ENCODE measurements around the gene ZBTB18.
"Not testable (repeated sequence)": the region's sequence is repeated elsewhere in the genome, so short reads cannot be mapped to it uniquely, and the experiment has no call there.

The ZBTB18 gene

DNA sequence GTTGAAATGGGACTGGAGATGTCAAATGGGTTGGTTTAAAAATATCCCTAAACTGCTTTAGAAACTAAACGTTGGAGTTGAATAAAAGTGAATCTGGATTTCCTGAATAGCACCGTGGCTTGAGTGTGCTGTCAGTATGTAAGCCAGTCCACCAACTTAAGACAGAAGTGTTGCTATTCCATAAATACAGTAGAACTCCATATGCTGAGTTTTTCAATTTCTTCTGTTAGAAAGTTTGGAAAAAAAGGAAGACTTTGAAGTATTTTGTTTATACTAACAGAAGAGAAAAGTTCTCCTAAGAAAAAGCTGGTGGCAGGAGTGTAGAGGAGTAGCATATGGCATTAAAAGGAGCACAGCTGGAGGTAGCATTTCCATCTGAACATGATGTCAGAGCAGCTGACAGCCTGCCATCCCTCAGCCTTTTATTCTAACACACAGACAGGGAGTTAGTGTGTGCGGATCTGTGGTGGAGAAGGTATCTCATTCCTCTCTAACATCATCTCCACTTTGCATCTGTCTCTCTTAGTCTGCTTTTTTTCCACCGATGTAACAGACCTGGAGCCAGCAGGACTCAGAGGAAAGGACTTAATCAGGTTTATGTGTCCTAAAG, at the start of gene ZBTB18:
ZBTB18 (plus strand) TSS at position 449 of the 610 bp plus-strand sequence; CDS start at position 598, 149 bp downstream.
- peak; percentile 18 for DNase-seq (ENCODE audit: low spot score)

DNA sequence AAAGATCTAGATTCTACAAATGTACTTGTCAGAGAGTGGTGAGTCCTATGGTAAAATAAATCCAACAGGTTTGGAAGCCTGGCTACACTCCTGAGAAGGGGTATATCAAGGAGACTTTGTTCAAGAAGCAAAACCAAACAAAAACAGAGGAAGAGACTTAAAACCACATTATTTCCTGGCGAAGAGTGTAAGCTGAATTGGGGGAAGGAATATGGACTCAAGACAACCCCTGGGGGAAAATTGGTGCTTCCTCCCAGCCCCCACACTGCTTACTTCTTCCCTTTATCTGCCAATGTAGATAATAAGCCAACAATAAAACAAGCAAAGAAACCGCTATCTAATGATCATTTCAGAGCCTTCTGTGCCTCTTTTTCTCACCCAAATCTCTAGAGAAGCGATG, 48.4 kb upstream of the ZBTB18 start:
- no peak for DNase-seq (ENCODE audit: low spot score)

DNA sequence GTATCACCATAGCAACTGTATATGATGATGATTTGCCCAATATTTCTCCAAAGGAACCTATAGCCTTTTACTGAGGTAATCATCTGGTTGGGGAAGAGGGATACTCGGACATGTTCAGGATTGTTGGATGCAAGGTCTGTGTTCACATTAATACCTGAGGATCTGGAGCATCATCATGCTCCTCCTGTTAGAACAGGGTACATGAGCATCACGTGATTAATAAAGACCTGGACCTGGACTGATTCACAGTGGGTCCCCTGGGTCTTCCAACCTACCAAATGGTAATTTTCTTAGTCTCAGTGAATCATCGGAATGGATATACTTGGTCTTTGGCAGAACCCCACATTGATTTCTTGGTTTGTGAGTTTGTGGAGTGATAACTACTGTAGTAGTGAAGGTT, 45.6 kb upstream of the ZBTB18 start:
- no peak for DNase-seq (ENCODE audit: low spot score)

DNA sequence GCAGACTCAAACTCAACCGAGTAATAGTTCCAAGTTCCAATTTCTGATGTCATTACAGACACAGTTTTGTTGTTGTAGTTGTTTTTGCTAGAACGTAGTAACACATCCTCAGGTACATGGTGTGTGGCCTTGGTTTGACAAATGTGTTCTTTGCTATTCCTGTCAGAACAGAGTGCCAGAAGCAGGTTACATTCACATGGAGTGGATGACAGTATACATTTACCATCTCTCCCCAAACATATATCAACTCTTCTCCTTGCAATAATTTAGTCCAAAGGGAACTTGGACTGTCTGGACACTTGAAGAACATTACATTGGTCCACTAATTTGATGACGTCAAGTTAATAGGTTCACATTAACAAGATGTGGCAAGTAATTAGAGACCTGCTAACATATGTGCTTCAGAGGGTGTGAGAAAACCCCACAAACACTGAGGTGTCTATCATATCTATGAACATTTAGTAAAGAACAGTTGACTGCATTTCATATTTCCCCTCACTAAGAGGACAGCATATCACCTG, 44.6 kb upstream of the ZBTB18 start:
- no peak for DNase-seq (ENCODE audit: low spot score)

DNA sequence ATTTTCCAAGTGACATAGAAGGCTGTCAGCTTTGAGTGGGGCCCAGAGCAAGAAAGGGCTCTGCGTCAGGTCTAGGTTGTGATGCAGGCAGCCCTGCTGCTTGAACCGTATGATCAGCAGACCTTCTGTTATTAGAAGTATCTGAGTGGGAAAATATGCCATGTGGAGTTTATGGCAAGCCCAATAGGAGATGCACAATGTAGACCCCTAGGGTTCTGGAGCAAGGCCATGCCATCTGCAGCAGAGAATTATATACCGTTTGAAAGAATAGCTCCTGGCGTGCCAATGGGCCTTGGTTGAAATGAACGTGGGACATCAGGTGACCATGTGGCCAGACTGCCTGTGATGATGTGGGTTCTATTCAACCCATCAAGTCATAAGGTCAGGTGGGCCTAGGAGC, 44.1 kb upstream of the ZBTB18 start:
- DNase-seq (ENCODE audit: low spot score) = no peak

DNA sequence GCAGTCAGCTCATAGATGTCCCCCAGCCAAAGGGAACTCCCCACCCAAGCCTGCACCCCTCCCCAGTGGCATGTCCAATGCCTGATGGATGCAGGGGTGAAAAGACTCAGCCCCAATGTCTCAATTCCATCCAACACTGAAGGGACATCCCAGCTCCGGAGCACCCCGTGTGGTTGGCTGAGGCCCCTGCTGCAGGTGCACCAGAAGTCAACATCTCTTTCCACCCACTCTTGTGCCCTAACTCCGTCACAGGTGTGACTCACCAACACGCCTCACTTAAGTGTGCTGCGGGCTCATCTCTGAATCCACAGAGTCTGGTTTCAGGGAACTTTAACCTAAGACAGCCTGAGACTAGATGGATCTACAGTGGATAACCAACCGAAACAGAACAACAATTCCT, 40.9 kb upstream of the ZBTB18 start:
- DNase-seq (ENCODE audit: low spot score) = no peak

DNA sequence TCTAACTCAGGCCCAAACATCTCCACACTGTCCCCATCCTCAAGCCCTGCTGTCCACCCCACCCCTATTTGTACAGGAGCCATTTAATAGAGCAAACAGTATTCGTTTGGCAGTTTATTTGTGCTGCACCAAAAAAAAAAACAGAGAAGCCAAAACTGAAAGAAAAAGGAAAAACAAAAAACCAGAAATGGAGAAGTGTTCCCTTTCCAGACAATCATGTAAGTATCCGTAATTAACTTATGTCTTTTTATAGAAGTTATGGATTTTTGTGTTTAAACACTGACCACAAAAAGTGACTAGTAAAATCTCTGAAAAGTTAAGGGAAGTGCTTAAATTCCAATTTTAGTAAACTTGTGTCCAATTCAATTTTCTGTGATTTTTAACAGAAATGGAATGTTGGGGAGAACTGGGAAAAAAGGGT, 40.4 kb upstream of the ZBTB18 start:
- no peak for DNase-seq (ENCODE audit: low spot score)

DNA sequence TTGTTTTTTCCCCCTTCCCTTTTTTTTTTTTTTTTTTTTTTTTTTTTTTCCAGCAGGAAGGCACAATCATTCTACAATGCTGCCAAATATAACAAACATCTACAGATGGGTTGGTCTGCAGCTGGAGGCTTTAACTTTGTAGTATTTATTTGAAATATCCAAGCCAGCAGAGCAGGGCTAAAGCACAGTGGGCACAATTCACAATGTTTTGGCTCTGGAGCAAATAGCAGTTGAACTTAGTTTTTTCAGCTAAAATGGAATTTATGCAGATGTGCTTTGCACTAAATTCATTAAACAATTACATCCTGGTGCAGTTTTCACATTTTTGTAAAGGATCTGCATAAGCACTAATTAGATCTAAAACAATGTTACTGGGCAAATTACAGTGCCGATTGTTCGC, 39.8 kb upstream of the ZBTB18 start:
- DNase-seq (ENCODE audit: low spot score) = no peak

DNA sequence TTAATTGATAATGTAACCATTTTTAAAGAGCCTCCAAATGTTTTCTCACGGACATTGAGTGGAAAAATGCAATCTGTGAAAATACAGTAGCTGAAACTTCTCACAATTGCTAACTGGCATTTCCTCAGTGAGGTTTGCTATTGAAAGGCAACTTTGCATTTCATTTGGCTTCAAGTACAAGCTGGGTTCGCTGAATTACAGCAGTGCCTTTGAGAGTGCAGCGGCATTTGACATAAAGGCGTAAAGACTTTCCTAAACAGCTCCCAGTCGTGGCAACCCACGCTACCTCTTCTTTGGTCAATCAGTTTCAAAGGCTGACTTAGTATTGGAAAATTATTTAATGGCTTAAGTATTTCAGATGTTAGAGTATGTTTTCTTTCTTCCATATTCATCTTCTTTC, 39.3 kb upstream of the ZBTB18 start:
- no peak for DNase-seq (ENCODE audit: low spot score)

DNA sequence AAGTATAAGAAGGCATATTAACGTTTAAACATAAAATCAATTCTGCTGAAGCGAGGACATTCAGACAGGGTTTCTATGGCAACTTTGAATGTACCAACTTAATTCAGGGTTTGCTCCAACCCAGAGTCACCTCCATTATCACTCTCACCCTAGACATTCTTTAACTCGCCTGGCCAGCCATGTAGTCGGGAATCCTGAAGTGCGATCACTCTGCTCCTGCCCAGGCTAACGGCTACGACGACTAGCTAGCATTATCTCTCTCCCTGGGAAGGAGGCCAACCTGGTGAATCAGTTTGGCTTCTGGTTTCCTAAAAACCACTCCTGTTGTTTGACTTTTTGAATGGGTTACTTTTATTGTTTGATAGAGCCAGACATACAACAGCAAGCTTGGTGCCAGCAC, 38.9 kb upstream of the ZBTB18 start:
- no peak for DNase-seq (ENCODE audit: low spot score)

DNA sequence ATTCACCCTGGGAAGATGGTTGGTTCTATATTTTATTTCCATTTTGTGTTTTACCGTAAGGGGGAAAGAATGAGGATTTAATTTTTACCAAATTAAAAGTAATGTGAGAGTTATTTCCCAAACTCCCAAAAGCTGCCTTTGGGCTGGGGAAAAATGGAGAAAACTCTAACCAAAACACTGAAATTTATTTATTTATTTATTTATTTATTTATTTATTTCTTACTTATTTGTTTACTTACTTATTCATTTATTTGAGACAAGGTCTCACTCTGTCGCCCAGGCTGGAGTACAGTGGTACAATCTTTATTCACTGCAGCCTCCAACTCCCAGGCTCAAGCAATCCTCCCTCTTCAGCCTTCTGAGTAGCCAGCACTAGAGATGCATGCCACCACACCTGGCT, 38.0 kb upstream of the ZBTB18 start:
- DNase-seq (ENCODE audit: low spot score) = no peak

DNA sequence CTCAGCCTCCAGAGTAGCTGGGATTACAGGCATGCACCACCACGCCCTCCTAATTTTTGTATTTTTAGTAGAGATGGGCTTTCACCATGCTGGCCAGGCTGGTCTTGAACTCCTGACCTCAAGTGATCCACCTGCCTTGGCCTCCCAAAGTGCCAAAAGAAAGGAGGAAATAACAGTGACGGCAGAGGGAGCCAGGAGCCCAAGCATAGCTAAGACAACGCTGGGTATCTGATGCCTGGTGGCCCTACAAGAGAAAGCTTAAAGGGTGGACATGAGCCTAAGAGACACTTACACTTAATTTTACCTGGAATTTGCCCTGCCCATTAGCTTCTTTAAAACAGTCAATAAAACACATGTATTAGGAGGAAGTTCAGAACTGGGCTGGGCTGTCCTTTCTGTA, 36.2 kb upstream of the ZBTB18 start:
- not testable (repeated sequence) for DNase-seq (ENCODE audit: low spot score)

DNA sequence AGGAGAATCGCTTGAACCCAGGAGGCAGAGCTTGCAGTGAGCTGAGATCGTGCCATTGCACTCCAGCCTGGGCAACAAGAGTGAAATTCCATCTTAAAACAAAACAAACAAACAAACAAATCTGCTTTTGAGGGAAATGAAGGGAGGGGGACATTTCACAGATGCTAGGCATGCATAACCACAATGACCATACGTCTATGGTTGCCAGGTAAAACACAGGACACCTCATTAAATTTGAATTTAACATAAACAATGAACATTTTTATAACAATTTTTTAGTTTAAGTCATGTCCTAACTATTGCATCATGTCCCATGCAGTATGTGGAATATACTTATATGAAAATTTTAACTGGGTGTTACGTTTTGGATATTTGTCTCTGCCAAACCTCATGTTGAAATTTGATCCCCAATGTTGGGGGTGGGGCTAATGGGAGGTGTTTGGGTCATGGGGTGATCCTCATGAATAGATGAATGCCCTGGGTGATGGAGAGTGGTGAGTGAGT, 31.0 kb upstream of the ZBTB18 start:
- DNase-seq (ENCODE audit: low spot score) = no peak

DNA sequence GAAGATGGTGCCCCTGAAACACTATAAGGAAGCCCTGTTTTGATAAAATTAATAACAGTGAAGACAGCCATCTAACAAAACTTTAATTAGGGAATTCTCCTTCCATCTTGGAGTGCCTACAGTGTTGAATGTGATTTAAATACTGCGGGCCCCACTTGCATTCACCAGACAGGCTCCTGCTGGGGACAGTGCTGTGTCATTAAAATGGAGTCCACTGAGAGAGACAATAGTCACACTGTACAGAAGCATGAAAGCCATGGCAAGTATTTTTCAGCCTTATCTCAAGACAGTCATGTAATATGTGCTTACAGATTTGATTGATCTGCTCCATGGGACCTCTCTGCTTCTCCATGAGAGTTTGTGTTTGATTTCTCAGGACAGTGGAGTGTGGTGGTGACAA, 29.7 kb upstream of the ZBTB18 start:
- no peak for DNase-seq (ENCODE audit: low spot score)

DNA sequence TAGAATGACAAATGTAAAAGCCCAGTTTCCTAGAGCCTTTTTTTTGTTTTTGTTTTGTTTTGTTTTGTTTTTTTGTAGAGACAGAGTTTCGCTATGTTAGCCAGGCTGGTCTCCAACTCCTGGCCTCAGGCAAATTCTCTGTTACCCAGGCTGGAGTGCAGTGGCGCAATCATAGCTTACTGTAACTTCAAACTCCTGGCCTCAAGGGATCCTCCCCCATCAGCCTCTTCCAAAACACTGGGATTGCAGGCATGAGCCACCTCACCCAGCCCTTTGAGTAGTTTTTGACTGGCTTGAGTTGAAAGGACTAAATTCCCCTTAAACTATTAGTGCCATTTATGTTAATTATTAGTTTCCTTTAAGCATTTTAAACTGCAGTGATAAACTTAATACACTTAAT, 28.8 kb upstream of the ZBTB18 start:
- no peak for DNase-seq (ENCODE audit: low spot score)

DNA sequence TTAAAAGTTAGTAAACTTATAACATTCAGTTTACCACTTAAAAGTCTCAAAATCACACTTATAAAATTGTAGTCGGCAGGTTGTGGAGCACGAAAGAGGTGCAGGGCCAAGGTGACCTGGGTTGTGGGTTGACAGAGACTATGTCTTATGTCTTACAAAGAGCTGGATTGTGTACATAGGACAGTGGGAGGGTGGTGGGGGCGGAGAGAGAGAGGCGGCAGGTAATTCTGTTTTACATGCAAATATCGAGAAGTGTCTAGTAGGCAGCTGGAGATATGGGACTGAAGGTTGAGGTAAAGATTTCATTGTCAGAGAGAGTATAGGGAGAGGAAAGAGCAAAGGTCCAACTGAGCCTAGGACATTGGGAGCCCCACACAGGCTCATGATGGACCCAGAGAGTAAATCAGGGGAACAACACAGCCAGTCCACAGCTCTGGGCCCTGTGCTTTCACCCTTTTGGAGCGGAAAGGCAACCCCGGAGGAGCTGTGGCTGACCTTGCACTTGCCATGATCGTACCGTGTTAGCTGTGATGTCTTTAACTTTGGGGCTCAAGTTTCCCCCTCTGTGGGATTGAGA, 28.1 kb upstream of the ZBTB18 start:
- DNase-seq (ENCODE audit: low spot score) = no peak

DNA sequence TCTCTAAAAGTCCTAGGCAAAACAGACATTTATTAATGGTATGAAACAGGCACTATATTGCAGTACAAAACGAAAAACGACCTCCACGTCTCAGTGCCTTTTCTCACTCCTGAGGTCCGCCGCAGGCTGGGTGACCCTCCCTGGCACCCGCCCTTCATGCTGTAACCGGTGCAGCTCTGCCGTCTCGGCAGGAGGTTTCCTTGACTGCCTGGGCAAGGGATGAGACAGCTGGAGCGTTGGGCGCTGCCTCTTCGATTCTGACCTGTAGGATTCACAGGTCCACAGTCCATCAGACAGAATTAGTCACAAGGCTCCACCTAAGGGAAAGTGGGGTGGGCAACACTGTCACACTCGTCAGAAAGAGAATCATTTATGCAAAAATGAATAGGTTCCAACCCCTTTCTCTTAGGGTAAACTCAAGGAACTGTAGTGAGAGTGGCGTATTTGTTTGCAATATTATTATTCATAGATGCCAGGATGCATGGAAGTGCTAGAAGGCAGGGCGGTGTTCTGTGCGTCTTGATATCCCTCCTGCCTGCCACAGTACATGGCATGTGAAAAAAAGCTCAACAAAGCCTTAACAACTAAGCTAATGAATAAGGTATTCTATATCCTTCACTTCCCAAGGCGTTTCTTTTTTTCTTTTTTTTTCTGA, 23.5 kb upstream of the ZBTB18 start:
- no peak for DNase-seq (ENCODE audit: low spot score)

DNA sequence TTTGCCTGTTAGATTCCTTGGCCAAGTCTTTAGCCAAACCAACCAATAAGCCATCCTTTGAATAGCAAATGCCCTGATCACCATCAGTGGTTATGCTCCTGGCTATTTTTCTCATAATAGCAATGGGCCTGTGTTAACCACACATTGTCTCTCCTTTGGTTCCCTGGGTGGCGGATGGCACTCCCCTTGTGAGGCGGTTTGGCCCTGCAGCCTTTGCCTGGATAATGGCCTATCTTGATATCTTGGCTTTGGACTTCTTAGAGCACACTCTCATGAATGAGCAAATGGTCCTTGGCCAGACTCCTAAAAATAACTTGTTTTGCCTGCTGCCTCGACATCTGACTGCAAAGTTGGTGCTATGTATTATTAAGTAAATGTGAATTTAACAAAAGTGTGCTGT, 22.4 kb upstream of the ZBTB18 start:
- DNase-seq (ENCODE audit: low spot score) = no peak

DNA sequence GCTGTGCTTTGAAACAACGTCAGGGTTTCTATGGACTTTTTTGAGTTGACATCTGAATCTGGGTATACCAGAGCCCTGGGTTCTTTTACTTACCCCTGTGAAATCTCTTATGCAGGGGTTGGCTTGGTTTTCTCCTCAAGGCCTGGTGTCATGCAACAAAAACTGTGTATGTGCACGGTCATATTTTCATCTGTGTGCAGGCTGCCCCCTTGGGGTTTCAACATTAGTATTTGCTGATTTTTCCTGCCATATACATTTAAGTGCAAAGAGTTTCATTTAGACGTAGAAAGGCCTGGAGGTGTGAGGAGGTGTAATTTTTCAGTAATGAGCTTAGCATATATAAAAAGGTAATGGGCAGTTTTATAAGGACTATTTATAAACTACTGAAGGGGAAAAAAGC, 22.0 kb upstream of the ZBTB18 start:
- DNase-seq (ENCODE audit: low spot score) = no peak

DNA sequence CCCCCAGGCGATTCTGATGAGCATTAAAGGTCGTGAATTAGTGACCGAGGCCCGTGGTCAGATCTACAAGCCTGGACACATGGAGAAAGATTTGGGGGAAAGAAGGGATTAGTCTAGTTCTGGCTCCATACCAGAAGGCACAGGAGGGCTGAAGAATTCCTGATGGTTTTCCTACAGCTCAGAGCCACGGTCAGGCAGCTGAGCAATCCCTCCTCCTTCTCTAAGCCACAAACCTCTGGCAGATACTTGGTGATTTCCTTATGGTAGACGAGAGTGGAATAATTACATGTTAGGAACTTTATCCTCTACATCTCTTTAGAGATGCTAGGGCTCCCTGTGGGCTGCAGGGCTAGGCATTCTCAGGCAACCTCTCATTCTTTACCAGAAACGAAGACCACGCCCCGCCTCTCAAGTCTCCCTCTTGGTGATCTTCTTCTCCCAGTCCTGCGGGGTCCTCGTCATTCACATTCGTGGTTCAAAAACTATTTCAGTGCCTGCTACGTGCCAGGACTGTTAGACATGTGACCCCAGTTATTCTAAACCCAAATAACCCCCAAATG, 20.5 kb upstream of the ZBTB18 start:
- no peak for DNase-seq (ENCODE audit: low spot score)

DNA sequence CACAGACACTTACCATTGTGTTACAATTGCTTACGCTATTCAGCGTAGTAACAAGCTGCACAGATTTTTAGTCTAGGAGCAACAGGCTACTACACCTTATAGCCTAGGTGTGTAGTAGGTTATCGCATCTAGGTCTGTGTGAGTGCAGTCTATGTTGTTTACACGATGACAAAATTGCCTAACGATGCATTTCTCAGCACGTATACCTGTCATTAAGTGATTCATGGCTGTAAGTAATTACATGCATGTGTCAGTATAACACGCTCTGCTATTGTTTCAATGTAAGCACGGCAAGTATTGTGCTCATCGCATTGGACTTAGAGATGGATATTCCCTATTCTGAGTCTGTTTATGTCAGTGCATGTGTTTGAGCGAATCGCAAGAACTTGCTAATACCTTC, 15.7 kb upstream of the ZBTB18 start:
- DNase-seq (ENCODE audit: low spot score) = no peak

DNA sequence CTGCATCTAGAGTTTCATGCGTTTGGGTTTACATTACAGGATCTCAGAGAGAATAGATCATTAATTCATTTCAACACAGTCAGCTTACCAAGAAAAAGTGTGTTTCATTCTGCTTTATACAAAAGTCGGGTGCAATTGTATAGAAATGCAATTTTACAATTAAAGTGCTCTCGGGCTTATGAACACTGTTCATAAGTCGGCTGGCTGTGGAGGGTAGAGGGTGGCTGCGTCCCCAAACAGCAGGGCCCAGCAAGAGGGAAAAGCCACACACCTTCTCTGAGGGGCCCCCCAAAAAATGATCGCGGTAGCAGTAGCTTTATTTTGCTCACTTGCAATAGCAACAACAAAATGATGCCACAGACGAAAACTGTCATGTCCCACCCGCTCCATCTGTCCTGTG, 13.8 kb upstream of the ZBTB18 start:
- no peak for DNase-seq (ENCODE audit: low spot score)

DNA sequence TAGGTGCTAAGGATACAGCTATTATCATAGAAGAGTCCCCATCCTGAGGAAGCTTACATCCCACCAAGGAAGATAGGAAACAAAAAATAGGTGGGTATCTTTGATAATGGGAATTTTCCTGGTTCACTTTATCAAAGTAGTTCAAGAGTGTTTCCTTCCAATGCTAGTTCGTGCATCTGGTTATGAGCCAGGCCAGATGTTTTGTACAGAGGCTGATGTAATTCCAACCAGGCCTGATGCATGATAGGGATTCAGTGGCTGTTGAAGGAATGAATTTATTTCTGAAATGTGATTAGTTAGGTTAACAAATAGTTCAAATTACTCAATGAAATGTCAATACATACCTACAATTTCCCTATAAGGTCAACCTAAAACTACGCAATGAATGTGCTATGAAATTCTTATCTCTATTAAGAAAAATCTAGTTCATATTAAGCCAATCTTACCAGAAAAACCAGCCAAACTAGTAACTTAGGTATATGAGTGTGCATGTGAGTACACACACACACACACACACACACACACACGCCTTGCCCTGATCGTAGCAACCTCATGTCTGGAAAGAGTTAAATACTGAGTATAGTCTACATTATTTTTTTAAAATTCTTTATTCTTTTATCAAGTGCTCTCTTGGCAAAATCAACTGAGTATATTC, 9.5 kb upstream of the ZBTB18 start:
- DNase-seq (ENCODE audit: low spot score) = no peak
